Astrocyte (in vitro differentiated cells and primary cell): Measurements from ENCODE around the gene CNKSR3. TPM values are rescaled to one million over a fixed set of nuclear protein-coding genes. Genes with fewer than 3 reads are reported as not detected.

Source experiments
- DNase-seq: peaks from one replicate; pipeline ENCODE4 v3.0.0-alpha.2; 2010; ENCODE audit warnings: low read depth
- FAIRE-seq: peaks from 2 replicates; lab custom pipeline; 2011; peaks lifted over from hg19 to GRCh38; lab: Jason Lieb, UNC
- H2AFZ ChIP-seq: 2 replicates; pipeline ENCODE4 v1.6.0; 2012; ENCODE audit warnings: low read depth, low read length, inconsistent platforms
- H3K27ac ChIP-seq: 2 replicates; pipeline ENCODE4 v1.5.1; 2011; ENCODE audit warnings: low read depth, low read length, inconsistent platforms
- H3K27me3 ChIP-seq: 2 replicates; pipeline ENCODE4 v1.6.0; 2011; ENCODE audit warnings: low read length, inconsistent platforms; ENCODE audit not compliant: insufficient read depth
- H3K36me3 ChIP-seq: 2 replicates; pipeline ENCODE4 v1.5.1; 2011; ENCODE audit warnings: low read length, inconsistent platforms; ENCODE audit not compliant: insufficient read depth
- H3K4me1 ChIP-seq: 2 replicates; pipeline ENCODE4 v1.5.1; 2011; ENCODE audit warnings: low read length, inconsistent platforms; ENCODE audit not compliant: insufficient read depth
- H3K4me2 ChIP-seq: 2 replicates; pipeline ENCODE4 v1.6.0; 2012; ENCODE audit warnings: low read length, inconsistent platforms
- H3K4me3 ChIP-seq: 2 replicates; pipeline ENCODE4 v1.5.1; 2011; ENCODE audit warnings: low read depth, mild to moderate bottlenecking, low read length, inconsistent platforms; ENCODE audit not compliant: insufficient read depth
- H3K79me2 ChIP-seq: 2 replicates; pipeline ENCODE4 v1.6.0; 2012; ENCODE audit warnings: mild to moderate bottlenecking, low read length, inconsistent platforms; ENCODE audit not compliant: insufficient read depth
- H3K9ac ChIP-seq: 2 replicates; pipeline ENCODE4 v1.6.0; 2012; ENCODE audit warnings: mild to moderate bottlenecking, low read length, inconsistent platforms
- H3K9me3 ChIP-seq: 2 replicates; pipeline ENCODE4 v1.5.1; 2012; ENCODE audit warnings: low read depth, mild to moderate bottlenecking, low read length, inconsistent platforms; ENCODE audit not compliant: insufficient read depth
- H4K20me1 ChIP-seq: 2 replicates; pipeline ENCODE4 v1.6.0; 2012; ENCODE audit warnings: low read length, inconsistent platforms; ENCODE audit not compliant: insufficient read depth
- H3K27ac Mint-ChIP-seq: one replicate; pipeline ENCODE4 v1.8.0; 2021; ENCODE audit warnings: mild to moderate bottlenecking, mixed read lengths; ENCODE audit not compliant: unreplicated experiment
- H3K27me3 Mint-ChIP-seq: one replicate; pipeline ENCODE4 v1.8.0; 2021; ENCODE audit warnings: low read depth, mixed read lengths; ENCODE audit not compliant: unreplicated experiment
- H3K36me3 Mint-ChIP-seq: one replicate; pipeline ENCODE4 v1.8.0; 2021; ENCODE audit warnings: low read depth, mixed read lengths; ENCODE audit not compliant: unreplicated experiment
- H3K4me1 Mint-ChIP-seq: one replicate; pipeline ENCODE4 v1.8.0; 2021; ENCODE audit warnings: low read depth, mixed read lengths; ENCODE audit not compliant: unreplicated experiment
- H3K4me3 Mint-ChIP-seq: one replicate; pipeline ENCODE4 v1.8.0; 2021; ENCODE audit warnings: mild to moderate bottlenecking, moderate library complexity, mixed read lengths; ENCODE audit not compliant: unreplicated experiment
- H3K9me3 Mint-ChIP-seq: one replicate; pipeline ENCODE4 v1.8.0; 2021; ENCODE audit warnings: mild to moderate bottlenecking, mixed read lengths; ENCODE audit not compliant: unreplicated experiment
- EZH2 ChIP-seq: IDR thresholded peaks from 2 replicates; pipeline ENCODE4 v1.6.1; 2012; ENCODE audit warnings: mild to moderate bottlenecking, low read length, inconsistent platforms; ENCODE audit not compliant: insufficient read depth
- total RNA-seq: library from RNA; stranded (reverse); gene quantifications from 2 replicates; pipeline ENCODE4 v1.2.1, GENCODE V29; 2021
- TF ChIP-seq, protein P1 (sequence below): IDR thresholded peaks from 2 replicates; pipeline ENCODE4 v1.5.1; 2011; ENCODE audit warnings: low read depth, mild to moderate bottlenecking, inconsistent platforms, low read length, moderate library complexity; ENCODE audit not compliant: insufficient read depth

The CNKSR3 gene
- total RNA-seq, 1 donor from 2014 or later, result 11.1 TPM

GRCh38 chr6:154460306-154461071 lies 50.0 kb downstream of the CNKSR3 start:
- Histone ChIP-seq H2AFZ (no peak overlapping the region), H4K20me1 (no peaks in the 10 kb centered on the region), H3K79me2 (peaks cover 5% of the 10 kb centered on the region), H3K4me2 (peak overlapping the region; percentile 63), H3K27ac (no peak overlapping the region), H3K27me3 (no peaks in the 10 kb centered on the region), H3K36me3 (no peaks in the 10 kb centered on the region), H3K9me3 (no peaks in the 10 kb centered on the region), H3K4me1 (peaks cover 33% of the 10 kb centered on the region), H3K9ac (no peak overlapping the region), H3K4me3 (no peak overlapping the region)
- H3K36me3 Mint-ChIP-seq, result no peaks in the 10 kb centered on the region
- DNase-seq (peak; percentile 78), FAIRE-seq (no peak)
- no peaks in the 10 kb centered on the region for H3K27me3 Mint-ChIP-seq
- no peaks in the 10 kb centered on the region for H3K9me3 Mint-ChIP-seq
- H3K4me3 Mint-ChIP-seq, result no peak overlapping the region
- TF ChIP-seq, protein P1, sequence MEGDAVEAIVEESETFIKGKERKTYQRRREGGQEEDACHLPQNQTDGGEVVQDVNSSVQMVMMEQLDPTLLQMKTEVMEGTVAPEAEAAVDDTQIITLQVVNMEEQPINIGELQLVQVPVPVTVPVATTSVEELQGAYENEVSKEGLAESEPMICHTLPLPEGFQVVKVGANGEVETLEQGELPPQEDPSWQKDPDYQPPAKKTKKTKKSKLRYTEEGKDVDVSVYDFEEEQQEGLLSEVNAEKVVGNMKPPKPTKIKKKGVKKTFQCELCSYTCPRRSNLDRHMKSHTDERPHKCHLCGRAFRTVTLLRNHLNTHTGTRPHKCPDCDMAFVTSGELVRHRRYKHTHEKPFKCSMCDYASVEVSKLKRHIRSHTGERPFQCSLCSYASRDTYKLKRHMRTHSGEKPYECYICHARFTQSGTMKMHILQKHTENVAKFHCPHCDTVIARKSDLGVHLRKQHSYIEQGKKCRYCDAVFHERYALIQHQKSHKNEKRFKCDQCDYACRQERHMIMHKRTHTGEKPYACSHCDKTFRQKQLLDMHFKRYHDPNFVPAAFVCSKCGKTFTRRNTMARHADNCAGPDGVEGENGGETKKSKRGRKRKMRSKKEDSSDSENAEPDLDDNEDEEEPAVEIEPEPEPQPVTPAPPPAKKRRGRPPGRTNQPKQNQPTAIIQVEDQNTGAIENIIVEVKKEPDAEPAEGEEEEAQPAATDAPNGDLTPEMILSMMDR, result no peak
- no peak for TF ChIP-seq EZH2
- H3K27ac Mint-ChIP-seq, result no peak overlapping the region
- peaks cover 33% of the 10 kb centered on the region for H3K4me1 Mint-ChIP-seq

- H3K4me3 ChIP-seq, result no peak overlapping the region
- Mint-ChIP-seq H3K9me3 (no peaks in the 10 kb centered on the region), H3K4me3 (no peak overlapping the region), H3K36me3 (no peaks in the 10 kb centered on the region), H3K4me1 (peaks cover 33% of the 10 kb centered on the region), H3K27ac (no peak overlapping the region), H3K27me3 (no peaks in the 10 kb centered on the region)
- H3K79me2 ChIP-seq, result peaks cover 5% of the 10 kb centered on the region
- TF ChIP-seq EZH2, result no peak
- TF ChIP-seq, protein P1, result no peak
- DNase-seq (no peak), FAIRE-seq (no peak)
- H3K4me2 ChIP-seq, result no peak overlapping the region
- no peaks in the 10 kb centered on the region for H3K27me3 ChIP-seq
- H3K9me3 ChIP-seq, result no peaks in the 10 kb centered on the region
- H3K4me1 ChIP-seq, result peaks cover 33% of the 10 kb centered on the region
- no peak overlapping the region for H3K9ac ChIP-seq
- H4K20me1 ChIP-seq, result no peaks in the 10 kb centered on the region
- no peaks in the 10 kb centered on the region for H3K36me3 ChIP-seq
- H2AFZ ChIP-seq, result no peak overlapping the region
- H3K27ac ChIP-seq, result no peak overlapping the region
These were observed 51.0 kb downstream of the CNKSR3 start for GRCh38 chr6:154459513-154459912.
